Upper lobe of right lung (tissue), 1 donor: ENCODE results near the gene NF1. TPM values are rescaled to one million over a fixed set of nuclear protein-coding genes. Genes with fewer than 3 reads are reported as not detected.

Experiments
- ATAC-seq: fragments of 200-7000 bp; cut with Tn5 transposase; one replicate; pipeline ENCODE4 v1.9.1; 2020; ENCODE audit warnings: mild to moderate bottlenecking, moderate library complexity
- DNase-seq: peaks from one replicate; pipeline ENCODE4 v3.0.0-alpha.2; 2020
- H3K27ac ChIP-seq: fragments of 200-600 bp; one replicate; pipeline ENCODE4 v1.8.0; 2022
- H3K27me3 ChIP-seq: fragments of 200-600 bp; one replicate; pipeline ENCODE4 v1.8.0; 2022; ENCODE audit warnings: mild to moderate bottlenecking
- H3K36me3 ChIP-seq: fragments of 200-600 bp; one replicate; pipeline ENCODE4 v1.8.0; 2022
- H3K4me1 ChIP-seq: fragments of 200-600 bp; one replicate; pipeline ENCODE4 v1.8.0; 2022
- H3K4me3 ChIP-seq: fragments of 200-600 bp; one replicate; pipeline ENCODE4 v1.8.0; 2022; ENCODE audit warnings: mild to moderate bottlenecking
- H3K9me3 ChIP-seq: fragments of 200-600 bp; one replicate; pipeline ENCODE4 v1.8.0; 2022
- intact Hi-C: fragments of 100-400 bp; cut with DNase I; formaldehyde crosslinking; loops from one replicate; pipeline ENCODE4 v1.11.0; 2022
- microRNA-seq: library from miRNA; unstranded; fragments of <30 nt; microRNA quantifications from one replicate; pipeline ENCODE4 v1.2.0, GENCODE V29; 2020; ENCODE audit warnings: borderline microRNAs expressed
- total RNA-seq: library from RNA; stranded (reverse); fragmentation: NEBNext Ultra II Directional; extraction: Animal tissue kit (Norgen Biotek cat#: 25700); gene quantifications from one replicate; pipeline ENCODE4 v1.2.1, GENCODE V29; 2021
- TF ChIP-seq, protein P1 (sequence below): fragments of 200-600 bp; IDR thresholded peaks from one replicate; pipeline ENCODE4 v1.8.0; 2022; ENCODE audit warnings: antibody characterized with exemption
- donor health status: DM: no; HTN: yes; CAD: no; lungs with severe emphysema.

Gene NF1
- total RNA-seq, 1 donor from 2014 or later = 61.6 TPM

DNA sequence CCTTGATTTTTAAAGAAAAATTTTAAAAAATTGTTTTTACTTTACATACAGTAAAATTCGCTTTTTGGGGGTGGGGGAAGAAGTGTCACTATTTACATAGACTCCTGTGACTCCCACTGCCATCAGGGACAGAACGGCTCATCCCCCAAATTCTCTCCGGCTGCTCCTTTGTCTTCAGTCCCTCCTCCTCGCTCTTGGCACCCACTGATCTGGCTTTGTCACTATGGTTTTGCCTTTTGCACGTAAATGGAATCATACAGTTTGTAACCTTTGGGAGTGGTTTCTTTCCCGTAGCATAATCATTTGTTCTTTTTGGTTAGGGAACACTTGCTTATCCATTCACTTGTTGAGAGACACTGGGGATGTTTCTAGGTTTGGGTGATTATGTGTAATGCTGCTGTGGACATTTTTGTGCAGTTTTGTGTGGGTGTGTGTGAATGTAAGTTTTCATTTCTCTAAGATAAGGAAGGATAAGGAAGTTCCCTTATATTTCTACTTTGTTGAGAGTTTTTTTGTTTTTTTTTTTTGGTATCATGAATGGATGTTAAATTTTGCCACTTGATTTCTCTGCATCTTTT, 324.1 kb downstream of the NF1 start:
- Histone ChIP-seq H3K27ac (no peak overlapping the region), H3K4me1 (no peaks in the 10 kb centered on the region), H3K36me3 (no peaks in the 10 kb centered on the region), H3K27me3 (peaks cover 4% of the 10 kb centered on the region), H3K4me3 (no peak overlapping the region), H3K9me3 (no peaks in the 10 kb centered on the region)
- ATAC-seq (no peak), DNase-seq (no peak)
- TF ChIP-seq, protein P1, sequence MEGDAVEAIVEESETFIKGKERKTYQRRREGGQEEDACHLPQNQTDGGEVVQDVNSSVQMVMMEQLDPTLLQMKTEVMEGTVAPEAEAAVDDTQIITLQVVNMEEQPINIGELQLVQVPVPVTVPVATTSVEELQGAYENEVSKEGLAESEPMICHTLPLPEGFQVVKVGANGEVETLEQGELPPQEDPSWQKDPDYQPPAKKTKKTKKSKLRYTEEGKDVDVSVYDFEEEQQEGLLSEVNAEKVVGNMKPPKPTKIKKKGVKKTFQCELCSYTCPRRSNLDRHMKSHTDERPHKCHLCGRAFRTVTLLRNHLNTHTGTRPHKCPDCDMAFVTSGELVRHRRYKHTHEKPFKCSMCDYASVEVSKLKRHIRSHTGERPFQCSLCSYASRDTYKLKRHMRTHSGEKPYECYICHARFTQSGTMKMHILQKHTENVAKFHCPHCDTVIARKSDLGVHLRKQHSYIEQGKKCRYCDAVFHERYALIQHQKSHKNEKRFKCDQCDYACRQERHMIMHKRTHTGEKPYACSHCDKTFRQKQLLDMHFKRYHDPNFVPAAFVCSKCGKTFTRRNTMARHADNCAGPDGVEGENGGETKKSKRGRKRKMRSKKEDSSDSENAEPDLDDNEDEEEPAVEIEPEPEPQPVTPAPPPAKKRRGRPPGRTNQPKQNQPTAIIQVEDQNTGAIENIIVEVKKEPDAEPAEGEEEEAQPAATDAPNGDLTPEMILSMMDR = no peak
- intact Hi-C loops = no loop called here

DNA sequence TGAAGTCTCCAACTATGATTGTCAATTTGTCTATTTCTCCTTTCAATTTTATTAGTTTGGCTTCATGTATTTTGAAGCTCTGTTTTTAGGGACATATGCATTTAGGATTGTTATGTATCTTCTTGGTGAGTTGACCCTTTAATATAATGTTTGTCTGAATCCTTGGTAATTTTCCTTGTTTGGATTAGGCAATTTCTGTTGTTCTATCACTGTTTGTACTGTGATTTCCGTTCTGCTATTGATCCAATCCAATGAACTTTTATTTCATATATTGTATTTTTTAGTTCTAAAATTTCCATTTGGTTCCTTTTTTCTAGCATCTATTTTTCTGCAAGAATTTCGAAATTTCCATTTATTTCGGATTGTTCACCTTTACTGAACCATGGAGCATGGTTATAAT, 327.7 kb downstream of the NF1 start:
- ATAC-seq (no peak), DNase-seq (no peak)
- H3K9me3 ChIP-seq = no peaks in the 10 kb centered on the region
- H3K4me1 ChIP-seq = no peaks in the 10 kb centered on the region
- TF ChIP-seq, protein P1 = no peak
- H3K4me3 ChIP-seq = no peak overlapping the region
- no peaks in the 10 kb centered on the region for H3K27me3 ChIP-seq
- no peak overlapping the region for H3K27ac ChIP-seq
- intact Hi-C loops = no loop called here
- H3K36me3 ChIP-seq = no peaks in the 10 kb centered on the region

DNA sequence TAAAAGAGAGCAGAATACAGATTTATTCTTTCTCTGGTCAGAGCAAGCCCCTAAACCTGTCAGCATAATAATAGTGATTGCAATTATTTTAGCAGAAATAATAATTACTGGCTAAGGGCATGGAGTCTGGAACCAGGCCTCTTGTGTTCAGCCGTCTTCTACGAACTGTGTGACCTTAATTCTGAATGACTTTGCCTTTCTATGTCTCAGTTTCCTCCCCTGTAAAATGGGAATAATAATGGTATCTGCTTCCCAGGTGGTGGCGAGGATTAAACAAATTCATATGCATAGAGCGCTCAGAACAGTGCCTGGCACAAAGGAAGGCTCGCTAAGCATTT, 330.1 kb downstream of the NF1 start:
- H3K4me1 ChIP-seq = no peaks in the 10 kb centered on the region
- no peak for DNase-seq
- H3K27me3 ChIP-seq = no peaks in the 10 kb centered on the region
- no peak overlapping the region for H3K27ac ChIP-seq
- TF ChIP-seq, protein P1 = no peak
- H3K9me3 ChIP-seq = no peaks in the 10 kb centered on the region
- intact Hi-C loops = no loop called here
- ATAC-seq = no peak
- H3K36me3 ChIP-seq = no peaks in the 10 kb centered on the region
- no peak overlapping the region for H3K4me3 ChIP-seq

DNA sequence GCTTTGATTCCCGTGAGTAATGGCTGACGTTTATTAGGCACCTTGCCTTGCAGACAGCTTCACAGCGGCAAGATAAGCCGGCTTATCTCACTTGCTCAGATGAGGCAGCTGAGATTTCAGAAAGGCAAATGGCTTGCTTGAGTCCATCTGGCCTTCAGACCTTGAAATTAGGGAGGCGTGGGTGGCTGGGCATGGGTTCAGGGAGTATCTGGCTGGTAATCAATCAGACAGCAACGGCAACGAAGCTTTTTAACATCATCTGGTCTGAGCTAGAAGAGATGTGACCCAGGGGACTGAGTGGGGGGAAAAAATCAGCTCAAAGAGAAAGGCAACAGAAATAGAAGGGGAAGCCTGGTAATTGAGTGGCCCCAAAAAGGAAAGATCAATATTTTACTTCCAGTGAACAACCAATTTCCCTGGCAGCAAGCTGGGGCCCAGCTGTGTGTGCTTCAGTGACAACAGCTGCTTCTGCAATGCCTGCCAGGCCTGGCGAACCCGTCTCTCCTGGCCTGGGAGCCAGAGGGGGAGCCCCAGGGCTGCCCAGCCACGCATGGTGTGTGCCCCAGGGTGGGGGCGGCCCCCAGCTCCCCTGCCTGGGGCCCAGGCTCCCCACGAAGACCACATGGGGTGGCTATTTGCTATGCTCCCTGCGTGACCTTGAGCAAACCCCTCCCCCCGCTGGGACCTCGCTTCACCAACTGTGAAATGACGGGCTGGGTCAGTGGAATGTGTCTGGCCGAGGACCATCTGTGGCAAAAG, 330.7 kb downstream of the NF1 start:
- TF ChIP-seq, protein P1 = no peak
- no peaks in the 10 kb centered on the region for H3K9me3 ChIP-seq
- no peak for ATAC-seq
- H3K27ac ChIP-seq = no peak overlapping the region
- no peaks in the 10 kb centered on the region for H3K4me1 ChIP-seq
- H3K36me3 ChIP-seq = no peaks in the 10 kb centered on the region
- H3K27me3 ChIP-seq = no peaks in the 10 kb centered on the region
- H3K4me3 ChIP-seq = no peak overlapping the region
- no peak for DNase-seq
- intact Hi-C loops = no loop called here

Small RNA genes lying within 50 kb of the gene (microRNA-seq; reads per million reads assigned to microRNA genes)
- gene MIR4733 = not detected

Other genes starting within 250 kb of the NF1 start
- 14.7 TPM for gene TEFM, start 188.7 kb upstream of the NF1 start, total RNA-seq
- 19.8 TPM for gene ADAP2, start 173.0 kb upstream of the NF1 start, total RNA-seq
- 25.3 TPM for gene RNF135, start 123.9 kb upstream of the NF1 start, total RNA-seq
- 10.3 TPM for gene OMG, start 202.3 kb downstream of the NF1 start, total RNA-seq
- gene EVI2B, start 219.1 kb downstream of the NF1 start, total RNA-seq = 87.9 TPM
- gene EVI2A, start 226.6 kb downstream of the NF1 start, total RNA-seq = 38.2 TPM